PC-9 (cell line): Measurements from ENCODE around the gene DHX32. TPM values are rescaled to one million over a fixed set of nuclear protein-coding genes. Genes with fewer than 3 reads are reported as not detected.

Experiments used
- BruUV-seq: library from RNA; stranded (reverse); fragments of 400-500 nt; replicated peaks from 2 replicates; lab custom pipeline; 2021; lab: Mats Ljungman, UMichigan
- CTCF ChIA-PET: fragments of 300-600 bp; sonication (Branson Sonifier 250); formaldehyde crosslinking; loops from one replicate; lab custom pipeline; 2022; ENCODE audit warnings: antibody characterized with exemption; lab: Charles Lee
- POLR2A ChIA-PET: fragments of 300-600 bp; sonication (Branson Sonifier 250); formaldehyde crosslinking; loops from one replicate; lab custom pipeline; 2022; ENCODE audit warnings: antibody characterized with exemption; ENCODE audit not compliant: unreplicated experiment; lab: Charles Lee
- DNase-seq, 2 experiments: peaks; one replicate each; pipeline versions ENCODE4 v3.0.0 to v3.0.0-alpha.2; 2015 to 2022; ENCODE audit warnings: mixed read lengths in 1 of 2
- H2AFZ ChIP-seq: fragments of 200-600 bp; sonication (generic); 2 replicates; pipeline ENCODE4 v1.8.1; 2017; ENCODE audit warnings: antibody characterized with exemption
- H3F3A ChIP-seq: fragments of 200-600 bp; sonication (generic); 2 replicates; pipeline ENCODE4 v1.8.1; 2017; ENCODE audit warnings: antibody characterized with exemption, mild to moderate bottlenecking, low read depth; ENCODE audit not compliant: insufficient read depth
- H3K27ac ChIP-seq: fragments of 200-600 bp; sonication (generic); 2 replicates; pipeline ENCODE4 v1.6.1; 2016; ENCODE audit warnings: mixed run types
- H3K27me3 ChIP-seq: fragments of 200-600 bp; sonication (generic); 2 replicates; pipeline ENCODE4 v1.6.1; 2016; ENCODE audit warnings: low read depth, mixed run types; ENCODE audit not compliant: insufficient read depth
- H3K36me3 ChIP-seq: fragments of 200-600 bp; sonication (generic); 2 replicates; pipeline ENCODE4 v1.6.1; 2016; ENCODE audit warnings: low read depth, mixed run types
- H3K4me1 ChIP-seq: fragments of 200-600 bp; sonication (generic); replicated peaks from 2 replicates; pipeline ENCODE4 v1.6.1; 2016; ENCODE audit warnings: mixed run types; ENCODE audit not compliant: insufficient read depth
- H3K4me2 ChIP-seq: fragments of 200-600 bp; sonication (generic); 2 replicates; pipeline ENCODE4 v1.6.1; 2017; ENCODE audit warnings: mixed run types
- H3K4me3 ChIP-seq: fragments of 200-600 bp; sonication (generic); 2 replicates; pipeline ENCODE4 v1.6.1; 2016; ENCODE audit warnings: mixed run types
- H3K79me2 ChIP-seq: fragments of 200-600 bp; sonication (generic); 2 replicates; pipeline ENCODE4 v1.6.1; 2017; ENCODE audit warnings: low read depth, mixed run types
- H3K9me2 ChIP-seq: fragments of 200-600 bp; sonication (generic); 2 replicates; pipeline ENCODE4 v1.8.1; 2017; ENCODE audit warnings: mild to moderate bottlenecking; ENCODE audit not compliant: insufficient read depth
- H3K9me3 ChIP-seq: fragments of 200-600 bp; sonication (generic); 2 replicates; pipeline ENCODE4 v1.8.1; 2016; ENCODE audit warnings: low read depth; ENCODE audit not compliant: insufficient read depth
- H4K20me1 ChIP-seq: fragments of 200-600 bp; sonication (generic); 2 replicates; pipeline ENCODE4 v1.8.1; 2017; ENCODE audit not compliant: insufficient read depth
- EZH2 ChIP-seq: fragments of 200-600 bp; sonication (generic); IDR thresholded peaks from 2 replicates; pipeline ENCODE4 v1.8.0; 2017; ENCODE audit warnings: antibody characterized with exemption, low read depth
- intact Hi-C: fragments of 100-400 bp; cut with micrococcal nuclease; formaldehyde crosslinking; loops from one replicate; pipeline ENCODE4 v1.10.0; 2022; ENCODE audit not compliant: unreplicated experiment
- total RNA-seq: library from RNA; stranded (reverse); gene quantifications from 2 replicates; pipeline ENCODE4 v1.2.3, GENCODE V29; 2021
- TF ChIP-seq, protein P1 (sequence below): fragments of 200-600 bp; sonication (generic); conservative IDR thresholded peaks from 2 replicates; pipeline ENCODE4 v1.6.1; 2017; ENCODE audit warnings: mixed run types, antibody characterized with exemption, mild to moderate bottlenecking, moderate library complexity

The DHX32 gene
- total RNA-seq, 1 experiment from 2014 or later: 51.0 TPM

DNA sequence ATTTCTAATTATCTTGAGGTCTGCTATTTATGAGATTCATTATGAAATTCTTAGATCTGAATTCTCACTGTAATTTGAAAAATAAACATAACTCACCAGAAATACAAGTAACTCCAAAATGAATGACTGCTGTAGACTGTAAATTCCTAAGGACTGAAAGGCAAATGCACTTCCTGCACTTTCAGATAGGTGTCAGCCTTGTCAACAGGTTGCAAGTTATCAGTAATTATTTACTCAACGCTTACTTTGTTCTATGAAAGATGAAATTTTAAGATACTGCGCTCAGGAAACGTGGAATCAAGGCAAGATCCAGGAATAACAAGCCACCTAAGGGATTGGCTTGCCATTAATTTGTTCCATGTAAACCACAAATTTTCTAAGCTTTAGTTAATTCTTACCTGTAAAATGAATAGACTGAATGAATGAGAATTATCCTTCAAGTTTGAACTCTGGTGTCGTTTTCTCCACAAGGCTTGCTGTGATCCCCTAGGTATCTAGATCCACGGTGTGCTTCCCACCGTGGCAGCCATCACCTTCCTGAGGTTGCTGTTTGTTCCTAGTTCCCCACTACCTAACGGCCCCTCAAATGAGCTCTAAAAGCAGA, 12.6 kb downstream of the DHX32 start:
- intact Hi-C loops: loop anchor here (5.0 kb wide), 3 partner anchors 64 to 879 kb away; no protein-coding TSS in a partner anchor
- CTCF ChIA-PET: interaction anchor here (0.6 to 1.4 kb wide), 2 partner anchors 66 to 115 kb away, joined by 3 read pairs; no protein-coding TSS in a partner anchor
- BruUV-seq: no TSS peak

DNA sequence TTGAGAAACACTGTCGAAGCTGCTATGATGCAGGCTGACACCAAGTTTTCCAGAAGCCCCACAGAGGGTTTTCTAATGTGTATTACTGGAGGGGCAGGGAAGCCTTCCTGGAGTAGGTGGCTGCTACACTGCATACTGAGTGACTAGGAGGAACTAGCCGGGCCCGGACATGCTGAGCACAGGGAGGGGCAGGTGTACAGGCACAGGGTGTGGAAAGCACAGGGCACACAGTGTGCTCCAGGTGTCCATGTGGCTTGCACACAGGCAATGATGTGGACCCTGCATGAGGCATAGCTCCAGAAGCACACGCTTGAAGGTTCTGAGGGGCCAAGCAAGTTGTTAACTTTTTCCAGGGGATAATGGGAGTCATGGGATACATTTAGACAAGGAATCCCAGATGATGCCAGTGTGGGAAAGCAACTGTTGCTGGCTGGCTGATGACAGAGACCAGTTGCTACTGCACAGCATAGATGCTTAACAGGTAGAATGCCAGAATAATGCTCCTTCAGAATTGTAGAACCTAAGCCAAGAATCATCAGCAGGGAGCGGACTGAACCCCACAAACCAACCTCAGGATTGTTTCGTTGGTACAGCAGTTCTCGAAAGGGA, 14.6 kb downstream of the DHX32 start:
- no TSS peak for BruUV-seq
- Histone ChIP-seq H3K36me3 (no peaks in the 10 kb centered on the region), H3F3A (no peaks in the 10 kb centered on the region), H3K4me1 (no peaks in the 10 kb centered on the region), H3K79me2 (no peaks in the 10 kb centered on the region; the same call in 1 of the 2 replicates), H4K20me1 (0 out of 2 replicates have a peak, but pooled peaks cover 5% of the 10 kb centered on the region), H3K4me2 (no peak overlapping the region), H2AFZ (no peak overlapping the region), H3K27ac (no peak overlapping the region), H3K9me3 (no peaks in the 10 kb centered on the region), H3K9me2 (no peaks in the 10 kb centered on the region), H3K4me3 (no peak overlapping the region), H3K27me3 (no peaks in the 10 kb centered on the region)
- no peak for DNase-seq
- intact Hi-C loops: loop anchor here (5.0 kb wide), 3 partner anchors 66 to 881 kb away; no protein-coding TSS in a partner anchor
- ChIA-PET CTCF (no interaction called here), POLR2A (interaction anchor here (0.6 kb wide), 1 partner anchor 1282 kb away, joined by 6 read pairs; no protein-coding TSS in a partner anchor)
- TF ChIP-seq EZH2: no peak
- TF ChIP-seq, protein P1, sequence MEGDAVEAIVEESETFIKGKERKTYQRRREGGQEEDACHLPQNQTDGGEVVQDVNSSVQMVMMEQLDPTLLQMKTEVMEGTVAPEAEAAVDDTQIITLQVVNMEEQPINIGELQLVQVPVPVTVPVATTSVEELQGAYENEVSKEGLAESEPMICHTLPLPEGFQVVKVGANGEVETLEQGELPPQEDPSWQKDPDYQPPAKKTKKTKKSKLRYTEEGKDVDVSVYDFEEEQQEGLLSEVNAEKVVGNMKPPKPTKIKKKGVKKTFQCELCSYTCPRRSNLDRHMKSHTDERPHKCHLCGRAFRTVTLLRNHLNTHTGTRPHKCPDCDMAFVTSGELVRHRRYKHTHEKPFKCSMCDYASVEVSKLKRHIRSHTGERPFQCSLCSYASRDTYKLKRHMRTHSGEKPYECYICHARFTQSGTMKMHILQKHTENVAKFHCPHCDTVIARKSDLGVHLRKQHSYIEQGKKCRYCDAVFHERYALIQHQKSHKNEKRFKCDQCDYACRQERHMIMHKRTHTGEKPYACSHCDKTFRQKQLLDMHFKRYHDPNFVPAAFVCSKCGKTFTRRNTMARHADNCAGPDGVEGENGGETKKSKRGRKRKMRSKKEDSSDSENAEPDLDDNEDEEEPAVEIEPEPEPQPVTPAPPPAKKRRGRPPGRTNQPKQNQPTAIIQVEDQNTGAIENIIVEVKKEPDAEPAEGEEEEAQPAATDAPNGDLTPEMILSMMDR: no peak

More for the DNA sequence above, 12.6 kb downstream of the DHX32 start:
- POLR2A ChIA-PET: no interaction called here
- TF ChIP-seq, protein P1: peak; percentile 87
- no peak for TF ChIP-seq EZH2
- Histone ChIP-seq H3K9me3 (no peaks in the 10 kb centered on the region), H3K4me1 (no peaks in the 10 kb centered on the region), H3F3A (no peaks in the 10 kb centered on the region), H3K4me2 (no peak overlapping the region), H3K27me3 (no peaks in the 10 kb centered on the region), H3K4me3 (no peak overlapping the region), H2AFZ (no peak overlapping the region), H3K79me2 (no peaks in the 10 kb centered on the region), H3K36me3 (no peaks in the 10 kb centered on the region), H4K20me1 (0 out of 2 replicates have a peak, but pooled peaks cover 5% of the 10 kb centered on the region), H3K27ac (no peak overlapping the region), H3K9me2 (no peaks in the 10 kb centered on the region)
- peak in 1 of 2 experiments; percentile 9 for DNase-seq

DNA sequence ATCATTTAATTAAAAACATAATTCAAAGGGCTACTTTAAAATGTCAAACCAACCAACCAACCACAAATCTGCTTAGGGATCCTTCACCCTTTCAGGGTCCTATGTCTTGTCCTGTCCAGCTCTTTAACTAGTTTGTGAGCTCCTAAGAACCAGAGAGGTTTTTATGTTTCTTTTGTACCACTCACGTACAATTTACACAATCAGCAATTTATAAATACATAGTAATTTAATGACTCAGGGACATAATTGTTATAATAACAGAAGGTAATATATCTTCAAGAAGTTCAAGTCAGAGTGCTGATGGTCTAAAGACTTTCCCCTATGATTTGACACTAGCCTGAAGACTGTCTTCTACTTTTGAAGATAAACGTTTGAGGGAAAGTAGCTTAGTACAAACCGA, 16.0 kb downstream of the DHX32 start:
- ChIA-PET POLR2A (no interaction called here), CTCF (no interaction called here)
- no peaks in the 10 kb centered on the region for H3F3A ChIP-seq
- H3K79me2 ChIP-seq: no peaks in the 10 kb centered on the region; the same call in 1 of the 2 replicates
- H4K20me1 ChIP-seq: 0 out of 2 replicates have a peak, but pooled peaks cover 5% of the 10 kb centered on the region
- H3K9me3 ChIP-seq: no peaks in the 10 kb centered on the region
- no peak overlapping the region for H3K4me3 ChIP-seq
- no peak overlapping the region for H2AFZ ChIP-seq
- no peaks in the 10 kb centered on the region for H3K9me2 ChIP-seq
- no peak overlapping the region for H3K4me2 ChIP-seq
- H3K27ac ChIP-seq: no peak overlapping the region
- no peaks in the 10 kb centered on the region for H3K36me3 ChIP-seq
- DNase-seq: no peak
- H3K4me1 ChIP-seq: no peaks in the 10 kb centered on the region
- intact Hi-C loops: loop anchor here (5.0 kb wide), 3 partner anchors 67 to 882 kb away; no protein-coding TSS in a partner anchor
- no peaks in the 10 kb centered on the region for H3K27me3 ChIP-seq
- BruUV-seq: no TSS peak
- TF ChIP-seq EZH2: no peak
- TF ChIP-seq, protein P1: no peak
